HepG2 (cell line): ENCODE measurements around the gene APBA1. TPM values are rescaled to one million over a fixed set of nuclear protein-coding genes. Genes with fewer than 3 reads are reported as not detected.
A peak's percentile ranks its signal among the peaks of the same experiment; 100 is the strongest.

Experiments
- ATAC-seq: fragments of 200-7000 bp; cut with Tn5 transposase; 3 replicates; pipeline ENCODE4 v1.9.1; 2020; ENCODE audit warnings: mild to moderate bottlenecking, moderate library complexity
- BruUV-seq: library from RNA; stranded (reverse); fragments of 400-500 nt; replicated peaks from 2 replicates; lab custom pipeline; 2021; lab: Mats Ljungman, UMichigan
- CTCF ChIA-PET: fragments of 300-600 bp; formaldehyde crosslinking; extraction: SDS; loops from one replicate; lab custom pipeline; 2021; ENCODE audit warnings: low total read pairs, inconsistent platforms, low intra/inter-chr PET ratio; lab: Yijun Ruan, JAX
- POLR2A ChIA-PET: fragments of 350-600 bp; sonication (Branson Sonifier 250); formaldehyde crosslinking; loops from one replicate; lab custom pipeline; 2020; ENCODE audit warnings: antibody characterized with exemption, inconsistent platforms; lab: Yijun Ruan, JAX
- DNase-seq: peaks from one replicate; pipeline ENCODE4 v3.0.0-alpha.2; 2015; ENCODE audit warnings: low spot score
- FAIRE-seq: peaks from 3 replicates; lab custom pipeline; 2011; peaks lifted over from hg19 to GRCh38; lab: Jason Lieb, UNC
- H2AFZ ChIP-seq: one replicate; pipeline ENCODE4 v1.6.1; 2011; ENCODE audit warnings: low read length, inconsistent platforms
- H3K27ac ChIP-seq: fragments of 300-600 bp; 3 replicates; pipeline ENCODE4 v1.8.0; 2011; ENCODE audit warnings: mixed run types, mild to moderate bottlenecking, mixed read lengths, low read length, inconsistent platforms; ENCODE audit not compliant: insufficient read depth; ENCODE audit errors: extremely low read length
- H3K27me3 ChIP-seq, 2 experiments: fragments of 200-600 bp in 1 of 2; 2 replicates in 1 of 2; 3 replicates in 1 of 2; pipeline versions ENCODE4 v1.6.0 to v1.8.0; 2011; ENCODE audit warnings: low read length in 2 of 2, mild to moderate bottlenecking in 2 of 2, moderate library complexity in 2 of 2, inconsistent platforms in 1 of 2; ENCODE audit not compliant: insufficient read depth in 2 of 2, control insufficient read depth in 1 of 2
- H3K36me3 ChIP-seq, 2 experiments: fragments of 200-600 bp in 1 of 2; replicated peaks in 1 of 2; 2 replicates in 1 of 2; 3 replicates in 1 of 2; pipeline versions ENCODE4 v1.5.1 to v1.8.0; 2011; ENCODE audit warnings: low read length in 2 of 2, inconsistent platforms in 1 of 2; ENCODE audit not compliant: insufficient read depth in 2 of 2, control insufficient read depth in 1 of 2
- H3K4me1 ChIP-seq: 2 replicates; pipeline ENCODE4 v1.5.1; 2012; ENCODE audit warnings: low read length, inconsistent platforms; ENCODE audit not compliant: insufficient read depth
- H3K4me2 ChIP-seq: 2 replicates; pipeline ENCODE4 v1.6.0; 2011; ENCODE audit warnings: low read depth, low read length, inconsistent platforms
- H3K4me3 ChIP-seq, 3 experiments: fragments of 200-600 bp in 1 of 3; sonication (generic), shearing (Covaris generic) in 1 of 3; replicated peaks in 1 of 3; 2 replicates each; pipeline ENCODE4 v1.5.1; 2011 to 2016; ENCODE audit warnings: low read length in 3 of 3, inconsistent platforms in 2 of 3, low read depth in 2 of 3, mild to moderate bottlenecking in 2 of 3, control low read depth in 1 of 3, mixed read lengths in 1 of 3; ENCODE audit not compliant: insufficient read depth in 1 of 3
- H3K79me2 ChIP-seq: one replicate; pipeline ENCODE4 v1.6.1; 2011; ENCODE audit warnings: low read length, inconsistent platforms; ENCODE audit not compliant: insufficient read depth
- H3K9ac ChIP-seq: 2 replicates; pipeline ENCODE4 v1.6.0; 2011; ENCODE audit warnings: mild to moderate bottlenecking, low read depth, low read length, inconsistent platforms; ENCODE audit not compliant: insufficient read depth
- H3K9me3 ChIP-seq: 2 replicates; pipeline ENCODE4 v1.5.1; 2012; ENCODE audit warnings: mild to moderate bottlenecking, low read length
- H4K20me1 ChIP-seq: 2 replicates; pipeline ENCODE4 v1.6.0; 2011; ENCODE audit warnings: inconsistent platforms, mild to moderate bottlenecking, low read length, moderate library complexity; ENCODE audit not compliant: insufficient read depth
- HDAC1 ChIP-seq: sonication (generic); formaldehyde crosslinking; IDR thresholded peaks from 2 replicates; pipeline ENCODE4 v1.5.1; 2020; ENCODE audit warnings: mild to moderate bottlenecking, missing genetic modification reagents
- HNF4A ChIP-seq: sonication (generic); formaldehyde crosslinking; IDR thresholded peaks from 2 replicates; pipeline ENCODE4 v1.4.0; 2020; ENCODE audit warnings: missing genetic modification reagents
- JUND ChIP-seq: sonication (generic); formaldehyde crosslinking; IDR thresholded peaks from 2 replicates; pipeline ENCODE4 v1.8.0; 2022; ENCODE audit warnings: mild to moderate bottlenecking, missing genetic modification reagents
- MYC ChIP-seq: sonication (generic); formaldehyde crosslinking; IDR thresholded peaks from 2 replicates; pipeline ENCODE4 v1.9.0; 2021; ENCODE audit warnings: missing genetic modification reagents, borderline replicate concordance
- NFE2L1 ChIP-seq: sonication (generic); formaldehyde crosslinking; IDR thresholded peaks from 2 replicates; pipeline ENCODE4 v1.4.0; 2020; ENCODE audit warnings: missing genetic modification reagents, mild to moderate bottlenecking, borderline replicate concordance
- SIX1 ChIP-seq: sonication (generic); formaldehyde crosslinking; IDR thresholded peaks from 2 replicates; pipeline ENCODE4 v1.4.0; 2020; ENCODE audit warnings: missing genetic modification reagents, borderline replicate concordance
- SMAD9 ChIP-seq: sonication (generic); formaldehyde crosslinking; IDR thresholded peaks from 2 replicates; pipeline ENCODE4 v1.5.1; 2020; ENCODE audit warnings: mild to moderate bottlenecking, missing genetic modification reagents
- ZBTB1 ChIP-seq: sonication (generic); formaldehyde crosslinking; IDR thresholded peaks from 2 replicates; pipeline ENCODE4 v1.4.0; 2020; ENCODE audit warnings: missing genetic modification reagents, borderline replicate concordance
- ZFX ChIP-seq: sonication (generic); formaldehyde crosslinking; IDR thresholded peaks from 2 replicates; pipeline ENCODE4 v1.4.0; 2020; ENCODE audit warnings: mild to moderate bottlenecking, low read depth, missing genetic modification reagents, moderate library complexity
- ZNF264 ChIP-seq: sonication (generic); formaldehyde crosslinking; IDR thresholded peaks from 2 replicates; pipeline ENCODE4 v1.4.0; 2020; ENCODE audit warnings: missing genetic modification reagents
- ZNF33A ChIP-seq: sonication (generic); formaldehyde crosslinking; IDR thresholded peaks from 2 replicates; pipeline ENCODE4 v1.5.1; 2020; ENCODE audit warnings: missing genetic modification reagents, mild to moderate bottlenecking, moderate library complexity, borderline replicate concordance
- whole genome bisulfite sequencing: methylation state at CpG from one replicate; pipeline ENCODE4 v1.1.6; 2017; ENCODE audit warnings: low lambda C conversion rate; 5-methylcytosine and 5-hydroxymethylcytosine counted together
- in situ Hi-C: cut with HindIII; loops from 2 replicates; pipeline ENCODE4 v1.10.0; 2017; ENCODE audit warnings: low pct_unique_long_range_greater_than_20kb; ENCODE audit not compliant: extremely low pct_ligation_motif_present
- intact Hi-C: fragments of 100-400 bp; cut with micrococcal nuclease; formaldehyde crosslinking; loops from one replicate; pipeline ENCODE4 v1.10.0; 2022; ENCODE audit not compliant: unreplicated experiment
- polyA plus RNA-seq, 8 experiments: library from polyadenylated mRNA; depleted of rRNA in 3 of 8; stranded (reverse) in 7 of 8; unstranded in 1 of 8; fragments of >200 nt; fragmentation: Illumina TruSeq in 4 of 8; extraction: Trizol in 4 of 8; gene quantifications; 2 replicates each; pipeline versions ENCODE4 v1.2.1 to v1.2.3, GENCODE V29; 2011 to 2016; ENCODE audit warnings: low read depth in 4 of 8, missing spikeins in 1 of 8, mixed read lengths in 1 of 8; ENCODE audit not compliant: insufficient read depth in 1 of 8
- total RNA-seq, 5 experiments: library from RNA; depleted of rRNA; stranded (reverse); fragments of >200 nt; fragmentation: Illumina TruSeq; extraction: Trizol; gene quantifications; 2 replicates each; pipeline ENCODE4 v1.2.3, GENCODE V29; 2016; ENCODE audit warnings: low read depth in 1 of 5
- TF ChIP-seq, protein P1 (sequence below): sonication (generic); formaldehyde crosslinking; IDR thresholded peaks from 2 replicates; pipeline ENCODE4 v1.4.0; 2020; ENCODE audit warnings: missing genetic modification reagents
- TF ChIP-seq, protein P2 (sequence below): sonication (generic); formaldehyde crosslinking; IDR thresholded peaks from 2 replicates; pipeline ENCODE4 v1.5.0; 2020; ENCODE audit warnings: mild to moderate bottlenecking, missing genetic modification reagents
- TF ChIP-seq, protein P3 (sequence below): sonication (generic); formaldehyde crosslinking; IDR thresholded peaks from 2 replicates; pipeline ENCODE4 v1.4.0; 2020; ENCODE audit warnings: mild to moderate bottlenecking, missing genetic modification reagents
- TF ChIP-seq, protein P4 (sequence below): fragments of 450-650 bp; IDR thresholded peaks from 2 replicates; pipeline ENCODE4 v1.6.1; 2016

The APBA1 gene
- total and polyA plus RNA-seq, 2 of the 13 experiments (the other 11 are each of a cell fraction or from before 2014, with no cell fraction given): 0.15 TPM; not detected in 1

DNA sequence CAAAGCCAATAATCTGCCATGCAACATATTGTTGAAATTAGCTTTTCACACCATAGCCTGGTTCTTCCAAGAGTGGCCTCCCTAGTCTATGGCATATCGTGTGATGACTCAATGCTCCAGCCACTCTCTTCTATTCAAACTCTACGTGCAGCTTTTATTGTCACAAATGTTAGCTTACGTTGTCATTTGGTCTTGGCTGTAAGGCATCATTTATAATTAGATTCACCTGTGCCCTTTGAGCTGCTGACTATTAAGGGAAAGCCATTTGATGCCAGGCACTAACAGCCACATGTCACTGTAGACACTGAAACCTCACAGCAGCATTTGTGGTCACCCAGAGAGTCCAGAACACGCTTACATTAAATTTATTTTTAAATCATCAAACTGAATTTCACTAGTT lies 66.8 kb downstream of the APBA1 start (continued):
- TF ChIP-seq, protein P1, sequence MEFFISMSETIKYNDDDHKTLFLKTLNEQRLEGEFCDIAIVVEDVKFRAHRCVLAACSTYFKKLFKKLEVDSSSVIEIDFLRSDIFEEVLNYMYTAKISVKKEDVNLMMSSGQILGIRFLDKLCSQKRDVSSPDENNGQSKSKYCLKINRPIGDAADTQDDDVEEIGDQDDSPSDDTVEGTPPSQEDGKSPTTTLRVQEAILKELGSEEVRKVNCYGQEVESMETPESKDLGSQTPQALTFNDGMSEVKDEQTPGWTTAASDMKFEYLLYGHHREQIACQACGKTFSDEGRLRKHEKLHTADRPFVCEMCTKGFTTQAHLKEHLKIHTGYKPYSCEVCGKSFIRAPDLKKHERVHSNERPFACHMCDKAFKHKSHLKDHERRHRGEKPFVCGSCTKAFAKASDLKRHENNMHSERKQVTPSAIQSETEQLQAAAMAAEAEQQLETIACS (CRISPR knock-in tag): no peak
- TF ChIP-seq, protein P2, sequence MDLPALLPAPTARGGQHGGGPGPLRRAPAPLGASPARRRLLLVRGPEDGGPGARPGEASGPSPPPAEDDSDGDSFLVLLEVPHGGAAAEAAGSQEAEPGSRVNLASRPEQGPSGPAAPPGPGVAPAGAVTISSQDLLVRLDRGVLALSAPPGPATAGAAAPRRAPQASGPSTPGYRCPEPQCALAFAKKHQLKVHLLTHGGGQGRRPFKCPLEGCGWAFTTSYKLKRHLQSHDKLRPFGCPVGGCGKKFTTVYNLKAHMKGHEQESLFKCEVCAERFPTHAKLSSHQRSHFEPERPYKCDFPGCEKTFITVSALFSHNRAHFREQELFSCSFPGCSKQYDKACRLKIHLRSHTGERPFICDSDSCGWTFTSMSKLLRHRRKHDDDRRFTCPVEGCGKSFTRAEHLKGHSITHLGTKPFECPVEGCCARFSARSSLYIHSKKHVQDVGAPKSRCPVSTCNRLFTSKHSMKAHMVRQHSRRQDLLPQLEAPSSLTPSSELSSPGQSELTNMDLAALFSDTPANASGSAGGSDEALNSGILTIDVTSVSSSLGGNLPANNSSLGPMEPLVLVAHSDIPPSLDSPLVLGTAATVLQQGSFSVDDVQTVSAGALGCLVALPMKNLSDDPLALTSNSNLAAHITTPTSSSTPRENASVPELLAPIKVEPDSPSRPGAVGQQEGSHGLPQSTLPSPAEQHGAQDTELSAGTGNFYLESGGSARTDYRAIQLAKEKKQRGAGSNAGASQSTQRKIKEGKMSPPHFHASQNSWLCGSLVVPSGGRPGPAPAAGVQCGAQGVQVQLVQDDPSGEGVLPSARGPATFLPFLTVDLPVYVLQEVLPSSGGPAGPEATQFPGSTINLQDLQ (CRISPR knock-in tag): no peak
- TF ChIP-seq, protein P3, sequence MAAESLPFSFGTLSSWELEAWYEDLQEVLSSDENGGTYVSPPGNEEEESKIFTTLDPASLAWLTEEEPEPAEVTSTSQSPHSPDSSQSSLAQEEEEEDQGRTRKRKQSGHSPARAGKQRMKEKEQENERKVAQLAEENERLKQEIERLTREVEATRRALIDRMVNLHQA (CRISPR knock-in tag): no peak
- TF ChIP-seq ZNF33A: no peak
- TF ChIP-seq HDAC1: no peak
- TF ChIP-seq ZNF264 (CRISPR knock-in tag): no peak
- no peak for TF ChIP-seq MYC (CRISPR knock-in tag)

DNA sequence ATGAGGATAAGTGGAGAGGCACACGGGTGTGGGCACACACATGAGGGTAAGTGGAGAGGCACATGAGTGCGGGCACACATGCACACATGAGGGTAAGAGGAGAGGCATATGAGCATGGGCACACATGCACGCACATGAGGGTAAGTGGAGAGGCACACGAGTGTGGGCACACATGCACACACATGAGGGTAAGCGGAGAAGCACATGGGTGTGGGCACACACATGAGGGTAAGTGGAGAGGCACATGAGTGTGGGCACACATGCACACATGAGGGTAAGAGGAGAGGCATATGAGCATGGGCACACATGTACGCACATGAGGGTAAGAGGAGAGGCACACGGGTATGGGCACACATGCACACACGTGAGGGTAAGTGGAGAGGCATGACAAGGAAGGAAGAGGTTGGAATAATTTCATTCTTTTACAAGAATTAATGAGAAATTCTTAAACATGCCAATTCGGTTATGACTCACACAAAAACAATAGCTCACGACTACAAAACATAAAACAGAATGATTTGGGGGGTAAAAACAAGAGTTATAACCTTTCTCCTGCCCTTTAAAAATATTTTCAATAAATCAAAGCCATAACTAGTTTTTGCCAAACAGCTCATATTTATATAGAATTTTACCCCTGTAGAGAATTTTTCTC lies 67.5 kb downstream of the APBA1 start:
- Histone ChIP-seq H3K36me3 (no peaks in the 10 kb centered on the region), H3K27ac (no peak overlapping the region), H3K4me3 (no peak overlapping the region), H3K4me1 (no peaks in the 10 kb centered on the region), H3K9me3 (no peaks in the 10 kb centered on the region), H3K4me2 (no peak overlapping the region), H3K9ac (no peak overlapping the region), H3K79me2 (no peaks in the 10 kb centered on the region), H2AFZ (no peak overlapping the region), H4K20me1 (no peaks in the 10 kb centered on the region), H3K27me3 (no peaks in the 10 kb centered on the region; a peak in 1 of 5 replicates)
- no peak for FAIRE-seq
- TF ChIP-seq ZFX (CRISPR knock-in tag) (no peak), SIX1 (CRISPR knock-in tag) (no peak), JUND (no peak), NFE2L1 (CRISPR knock-in tag) (no peak), SMAD9 (CRISPR knock-in tag) (no peak), HNF4A (CRISPR knock-in tag) (no peak), ZBTB1 (no peak)
- TF ChIP-seq, protein P4, sequence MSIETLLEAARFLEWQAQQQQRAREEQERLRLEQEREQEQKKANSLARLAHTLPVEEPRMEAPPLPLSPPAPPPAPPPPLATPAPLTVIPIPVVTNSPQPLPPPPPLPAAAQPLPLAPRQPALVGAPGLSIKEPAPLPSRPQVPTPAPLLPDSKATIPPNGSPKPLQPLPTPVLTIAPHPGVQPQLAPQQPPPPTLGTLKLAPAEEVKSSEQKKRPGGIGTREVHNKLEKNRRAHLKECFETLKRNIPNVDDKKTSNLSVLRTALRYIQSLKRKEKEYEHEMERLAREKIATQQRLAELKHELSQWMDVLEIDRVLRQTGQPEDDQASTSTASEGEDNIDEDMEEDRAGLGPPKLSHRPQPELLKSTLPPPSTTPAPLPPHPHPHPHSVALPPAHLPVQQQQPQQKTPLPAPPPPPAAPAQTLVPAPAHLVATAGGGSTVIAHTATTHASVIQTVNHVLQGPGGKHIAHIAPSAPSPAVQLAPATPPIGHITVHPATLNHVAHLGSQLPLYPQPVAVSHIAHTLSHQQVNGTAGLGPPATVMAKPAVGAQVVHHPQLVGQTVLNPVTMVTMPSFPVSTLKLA: peak; percentile 95
- ChIA-PET POLR2A (no interaction called here), CTCF (no interaction called here)
- no peak for DNase-seq
- in situ Hi-C loops: no loop called here
- ATAC-seq: no peak
- 14% methylated on average over 10 of the region's 10 CpGs for WGBS
- intact Hi-C loops: no loop called here
- BruUV-seq: no TSS peak
